OCI-LY7 (cell line): Measurements from ENCODE around the gene RMDN2. TPM values are rescaled to one million over a fixed set of nuclear protein-coding genes. Genes with fewer than 3 reads are reported as not detected.

Experiments
- BruUV-seq: library from RNA; stranded (reverse); fragments of 400-500 nt; replicated peaks from 2 replicates; lab custom pipeline; 2021; lab: Mats Ljungman, UMichigan
- CTCF ChIA-PET: fragments of 300-600 bp; sonication (Branson Sonifier 250); formaldehyde crosslinking; loops from one replicate; lab custom pipeline; 2022; ENCODE audit warnings: antibody characterized with exemption; ENCODE audit not compliant: unreplicated experiment; lab: Charles Lee
- POLR2A ChIA-PET: fragments of 300-600 bp; sonication (Branson Sonifier 250); formaldehyde crosslinking; loops from one replicate; lab custom pipeline; 2022; ENCODE audit warnings: antibody characterized with exemption; lab: Charles Lee
- DNase-seq: peaks from one replicate; pipeline ENCODE4 v3.0.0-alpha.2; 2015; ENCODE audit warnings: low spot score
- H2AFZ ChIP-seq: fragments of 200-600 bp; sonication (generic), shearing (Covaris generic); 2 replicates; pipeline ENCODE4 v1.6.1; 2014; ENCODE audit warnings: mild to moderate bottlenecking, antibody characterized with exemption, low read length, moderate library complexity
- H3K27ac ChIP-seq: fragments of 200-600 bp; sonication (generic); 2 replicates; pipeline ENCODE4 v1.5.1; 2014; ENCODE audit warnings: mixed run types, low read depth, mild to moderate bottlenecking, moderate library complexity, low read length, inconsistent platforms; ENCODE audit not compliant: poor library complexity, severe bottlenecking
- H3K36me3 ChIP-seq: fragments of 200-600 bp; sonication (generic); 2 replicates; pipeline ENCODE4 v1.6.1; 2014; ENCODE audit warnings: mild to moderate bottlenecking, antibody characterized with exemption, low read length, moderate library complexity, mixed read lengths; ENCODE audit not compliant: insufficient read depth
- H3K4me1 ChIP-seq: fragments of 200-600 bp; sonication (generic); 2 replicates; pipeline ENCODE4 v1.5.1; 2014; ENCODE audit warnings: mild to moderate bottlenecking, low read length; ENCODE audit not compliant: insufficient read depth, poor library complexity, severe bottlenecking
- H3K4me2 ChIP-seq: fragments of 200-600 bp; sonication (generic); 2 replicates; pipeline ENCODE4 v1.6.1; 2014; ENCODE audit warnings: mild to moderate bottlenecking, low read length
- H3K4me3 ChIP-seq: fragments of 200-600 bp; sonication (generic); 2 replicates; pipeline ENCODE4 v1.5.1; 2014; ENCODE audit warnings: mild to moderate bottlenecking, low read depth, low read length; ENCODE audit not compliant: poor library complexity, severe bottlenecking
- H3K79me2 ChIP-seq: fragments of 200-600 bp; sonication (generic); 2 replicates; pipeline ENCODE4 v1.6.1; 2016; ENCODE audit warnings: low read depth, mild to moderate bottlenecking, low read length, moderate library complexity, mixed read lengths; ENCODE audit not compliant: insufficient read depth
- H3K9me2 ChIP-seq: fragments of 200-600 bp; sonication (generic); 2 replicates; pipeline ENCODE4 v1.6.1; 2016; ENCODE audit warnings: mild to moderate bottlenecking, low read length, mixed read lengths; ENCODE audit not compliant: insufficient read depth
- H3K9me3 ChIP-seq: fragments of 200-600 bp; sonication (generic); 2 replicates; pipeline ENCODE4 v1.6.1; 2014; ENCODE audit warnings: mild to moderate bottlenecking, mixed run types, low read length, mixed read lengths
- H4K20me1 ChIP-seq: fragments of 200-600 bp; sonication (generic); 2 replicates; pipeline ENCODE4 v1.6.1; 2014; ENCODE audit warnings: mild to moderate bottlenecking, antibody characterized with exemption, low read length, moderate library complexity, mixed read lengths; ENCODE audit not compliant: insufficient read depth
- EZH2phosphoT487 ChIP-seq: fragments of 200-600 bp; sonication (generic); IDR thresholded peaks from 2 replicates; pipeline ENCODE4 v1.6.1; 2018; ENCODE audit warnings: low read depth, borderline replicate concordance, mild to moderate bottlenecking, mixed run types, antibody characterized with exemption, low read length, moderate library complexity, mixed read lengths
- intact Hi-C: fragments of 100-400 bp; cut with micrococcal nuclease; formaldehyde crosslinking; loops from one replicate; pipeline ENCODE4 v1.10.0; 2022; ENCODE audit not compliant: unreplicated experiment
- total RNA-seq, 2 experiments: library from RNA; depleted of rRNA in 1 of 2; stranded (reverse); fragments of >200 nt in 1 of 2; shearing (Covaris generic) in 1 of 2; gene quantifications; 2 replicates each; pipeline ENCODE4 v1.2.3, GENCODE V29; 2014 to 2022
- TF ChIP-seq, protein P1 (sequence below): fragments of 200-600 bp; sonication (generic); conservative IDR thresholded peaks from 2 replicates; pipeline ENCODE4 v1.5.1; 2014; ENCODE audit warnings: mild to moderate bottlenecking, antibody characterized with exemption, low read length, moderate library complexity, mixed read lengths

RMDN2 gene
- total RNA-seq, 2 experiments from 2014 or later: 0.50 to 3.1 TPM

DNA sequence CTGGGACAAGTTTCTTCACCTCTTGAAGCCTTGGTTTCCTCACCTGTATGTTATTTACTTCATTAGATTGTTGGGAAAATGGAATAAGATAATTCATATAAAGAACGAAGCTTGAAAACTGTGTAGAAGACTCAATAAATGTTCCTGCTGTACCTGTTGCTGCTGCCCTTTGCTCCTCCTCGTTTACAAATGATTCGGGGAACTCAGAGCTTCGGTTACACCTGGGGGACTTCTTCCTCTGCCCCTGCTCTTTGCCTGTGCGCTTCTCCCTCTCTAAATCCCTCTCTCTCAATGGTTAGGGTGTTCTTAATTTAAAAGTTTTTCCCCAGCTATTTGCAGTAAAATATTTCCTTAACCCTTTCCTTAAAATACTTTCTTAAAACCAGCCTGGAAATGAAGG, 3.3 kb upstream of the RMDN2 start:
- no peak for TF ChIP-seq EZH2phosphoT487
- TF ChIP-seq, protein P1, sequence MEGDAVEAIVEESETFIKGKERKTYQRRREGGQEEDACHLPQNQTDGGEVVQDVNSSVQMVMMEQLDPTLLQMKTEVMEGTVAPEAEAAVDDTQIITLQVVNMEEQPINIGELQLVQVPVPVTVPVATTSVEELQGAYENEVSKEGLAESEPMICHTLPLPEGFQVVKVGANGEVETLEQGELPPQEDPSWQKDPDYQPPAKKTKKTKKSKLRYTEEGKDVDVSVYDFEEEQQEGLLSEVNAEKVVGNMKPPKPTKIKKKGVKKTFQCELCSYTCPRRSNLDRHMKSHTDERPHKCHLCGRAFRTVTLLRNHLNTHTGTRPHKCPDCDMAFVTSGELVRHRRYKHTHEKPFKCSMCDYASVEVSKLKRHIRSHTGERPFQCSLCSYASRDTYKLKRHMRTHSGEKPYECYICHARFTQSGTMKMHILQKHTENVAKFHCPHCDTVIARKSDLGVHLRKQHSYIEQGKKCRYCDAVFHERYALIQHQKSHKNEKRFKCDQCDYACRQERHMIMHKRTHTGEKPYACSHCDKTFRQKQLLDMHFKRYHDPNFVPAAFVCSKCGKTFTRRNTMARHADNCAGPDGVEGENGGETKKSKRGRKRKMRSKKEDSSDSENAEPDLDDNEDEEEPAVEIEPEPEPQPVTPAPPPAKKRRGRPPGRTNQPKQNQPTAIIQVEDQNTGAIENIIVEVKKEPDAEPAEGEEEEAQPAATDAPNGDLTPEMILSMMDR: no peak
- Histone ChIP-seq H3K9me3 (no peaks in the 10 kb centered on the region), H2AFZ (no peak overlapping the region), H3K4me1 (peaks cover 16% of the 10 kb centered on the region), H3K79me2 (no peaks in the 10 kb centered on the region), H3K36me3 (no peaks in the 10 kb centered on the region), H3K27ac (no peak overlapping the region), H3K4me3 (no peak overlapping the region), H4K20me1 (no peaks in the 10 kb centered on the region), H3K4me2 (no peak overlapping the region), H3K9me2 (no peaks in the 10 kb centered on the region)
- CTCF ChIA-PET: no interaction called here
- POLR2A ChIA-PET: no interaction called here
- no TSS peak for BruUV-seq
- intact Hi-C loops: no loop called here
- no peak for DNase-seq

DNA sequence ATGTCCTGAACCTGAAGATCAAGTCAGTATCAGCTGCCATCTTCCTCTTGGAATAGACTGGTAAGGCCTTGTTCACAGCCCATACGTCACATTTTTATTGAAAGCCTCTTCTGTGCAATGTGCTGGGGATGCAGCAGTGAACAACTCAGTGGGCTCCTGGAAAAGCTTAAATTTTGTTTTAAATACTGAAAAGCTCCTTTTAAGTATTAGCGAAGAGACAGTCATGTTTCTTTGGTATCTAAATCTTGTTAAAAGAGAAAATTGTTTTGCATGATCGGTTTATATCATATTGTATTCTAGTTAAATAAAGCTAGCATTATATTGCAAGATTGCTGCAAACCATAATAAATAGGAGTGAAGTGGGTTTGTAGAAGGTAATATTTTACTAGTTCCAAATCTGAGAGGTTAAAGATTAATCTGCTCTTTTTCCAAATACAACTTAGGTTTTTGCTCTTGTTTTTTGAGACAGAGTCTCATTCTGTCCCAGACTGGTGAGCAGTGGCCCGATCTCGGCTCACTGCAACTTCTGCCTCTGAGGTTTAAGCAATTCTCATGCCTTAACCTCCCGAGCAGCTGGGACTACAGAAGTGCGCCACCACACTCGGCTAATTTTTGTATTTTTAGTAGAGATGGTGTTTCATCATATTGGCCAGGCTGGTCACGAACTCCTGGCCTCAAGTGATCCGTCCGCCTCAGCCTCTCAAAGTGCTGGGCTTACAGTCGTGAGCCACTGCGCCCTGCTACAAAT, 1.6 kb upstream of the RMDN2 start:
- no peak overlapping the region for H2AFZ ChIP-seq
- no peak for TF ChIP-seq EZH2phosphoT487
- TF ChIP-seq, protein P1: 0 out of 2 replicates have a peak, but pooled peaks have one; percentile 23
- no peaks in the 10 kb centered on the region for H3K79me2 ChIP-seq
- no peak overlapping the region for H3K4me3 ChIP-seq
- no peak for DNase-seq
- no peaks in the 10 kb centered on the region for H3K9me3 ChIP-seq
- H3K9me2 ChIP-seq: no peaks in the 10 kb centered on the region
- no peaks in the 10 kb centered on the region for H4K20me1 ChIP-seq
- ChIA-PET POLR2A (interaction anchor here (0.7 to 1.5 kb wide), 4 partner anchors 11 to 31 kb away, joined by 3 to 4 read pairs (median 3); no protein-coding TSS in a partner anchor), CTCF (no interaction called here)
- intact Hi-C loops: no loop called here
- peaks cover 20% of the 10 kb centered on the region for H3K4me1 ChIP-seq
- no peak overlapping the region for H3K27ac ChIP-seq
- H3K36me3 ChIP-seq: no peaks in the 10 kb centered on the region
- no TSS peak for BruUV-seq
- H3K4me2 ChIP-seq: no peak overlapping the region

DNA sequence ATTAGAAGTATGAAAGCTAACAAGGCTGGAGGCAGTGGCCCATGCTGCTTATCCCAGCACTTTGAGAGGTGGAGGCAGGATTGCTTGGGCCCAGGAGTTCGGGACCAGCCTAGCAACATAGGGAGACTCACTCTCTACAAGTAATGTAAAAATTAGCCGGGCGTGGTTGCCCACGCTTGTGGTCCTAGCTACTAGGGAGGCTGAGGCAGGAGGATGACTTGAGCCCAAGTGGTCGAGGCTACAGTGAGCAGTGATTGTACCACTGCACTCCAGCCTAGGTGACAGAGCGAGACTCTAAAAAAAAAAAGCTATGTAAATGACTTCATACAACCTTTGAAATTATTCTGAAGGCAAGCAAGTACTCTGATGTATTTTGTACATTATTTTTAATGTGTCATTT, 1.5 kb downstream of the RMDN2 start:
- Histone ChIP-seq H3K9me3 (no peaks in the 10 kb centered on the region), H2AFZ (no peak overlapping the region), H3K4me2 (no peak overlapping the region), H4K20me1 (no peaks in the 10 kb centered on the region), H3K79me2 (no peaks in the 10 kb centered on the region), H3K9me2 (no peaks in the 10 kb centered on the region), H3K4me1 (peaks cover 23% of the 10 kb centered on the region), H3K4me3 (no peak overlapping the region), H3K27ac (no peak overlapping the region), H3K36me3 (no peaks in the 10 kb centered on the region)
- POLR2A ChIA-PET: interaction anchor here (0.5 to 0.9 kb wide), 4 partner anchors 101 to 1200 kb away, joined by 3 to 6 read pairs (median 3); no protein-coding TSS in a partner anchor
- no TSS peak for BruUV-seq
- TF ChIP-seq, protein P1: no peak
- no peak for TF ChIP-seq EZH2phosphoT487
- intact Hi-C loops: loop anchor here (5.0 kb wide), 1 partner anchor 914 kb away; no protein-coding TSS in a partner anchor
- no peak for DNase-seq
- CTCF ChIA-PET: no interaction called here
